ENCODE data around the gene SCUBE2.
A peak's percentile ranks its signal among the peaks of the same experiment; 100 is the strongest.

SCUBE2 gene

GRCh38 chr11:9091044-9091922 is at the start of gene SCUBE2:
SCUBE2 (minus strand) TSS chr11:9091599; CDS start chr11:9091528, 71 bp downstream.
- no peak for DNase-seq (ENCODE audit: low spot score)

GRCh38 chr11:9141186-9141585 is 49.8 kb upstream of the SCUBE2 start:
- no peak for DNase-seq (ENCODE audit: low spot score)

GRCh38 chr11:9139628-9140357 is 48.4 kb upstream of the SCUBE2 start:
- no peak for DNase-seq (ENCODE audit: low spot score)

DNA sequence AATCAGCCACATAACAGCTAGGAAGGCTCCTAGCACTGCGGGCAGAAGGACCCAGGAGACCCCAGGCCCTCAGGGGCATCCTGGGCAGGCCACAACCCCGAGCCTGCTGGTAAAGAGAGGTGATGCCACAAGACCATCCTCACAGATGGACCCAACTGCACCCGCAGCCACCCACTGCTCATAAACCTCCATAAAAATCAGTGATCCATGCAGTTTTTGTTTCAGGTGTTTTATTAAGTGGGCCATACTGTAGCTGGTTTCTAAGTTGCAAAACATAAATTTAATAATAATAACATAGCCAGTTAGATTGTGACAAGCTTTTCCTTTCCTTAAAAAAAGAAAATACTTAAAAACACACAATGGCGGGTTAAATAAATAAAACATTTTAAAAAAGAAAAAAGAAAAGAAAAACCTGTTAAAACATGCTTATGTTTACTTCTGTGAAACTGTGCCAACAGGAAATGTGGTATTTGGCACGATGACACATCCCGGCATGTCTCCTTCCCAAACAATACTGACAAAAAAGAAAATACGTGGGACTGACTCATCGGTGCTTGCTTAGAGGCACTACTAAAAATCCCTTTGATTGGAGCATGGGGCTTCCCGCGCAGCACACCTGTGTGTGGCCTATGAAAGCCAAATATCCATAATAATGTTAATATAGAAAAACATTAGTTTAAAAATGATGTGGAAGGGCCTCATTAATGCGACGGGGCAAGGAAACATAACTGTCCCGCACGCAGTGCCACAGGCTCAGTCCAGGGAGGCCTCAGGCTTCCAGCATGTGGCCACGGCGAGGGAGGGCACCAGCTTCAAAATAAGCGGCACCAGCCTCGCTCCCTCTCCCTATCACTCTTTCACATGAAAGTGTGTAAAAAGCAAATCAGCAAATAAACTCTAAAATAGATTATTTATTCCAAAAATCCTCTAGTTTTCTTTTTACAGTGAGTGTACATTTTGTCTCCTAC is 47.5 kb upstream of the SCUBE2 start:
- peak; percentile 59 for DNase-seq (ENCODE audit: low spot score)

DNA sequence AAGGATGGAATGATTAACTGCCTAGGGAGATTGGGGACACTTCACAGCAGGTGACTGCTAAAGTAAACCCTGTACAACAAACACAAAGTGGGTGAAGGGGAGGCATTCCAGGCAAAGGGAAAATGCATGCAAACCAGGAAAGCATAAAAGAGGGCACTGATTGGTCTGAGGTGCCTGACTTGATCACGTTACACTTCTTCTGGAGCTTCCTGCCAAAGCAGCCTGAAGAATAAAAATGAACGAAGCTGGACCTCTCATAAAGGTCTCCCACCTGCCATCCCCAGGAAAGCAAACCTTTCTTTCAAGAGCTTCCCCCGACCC is 46.7 kb upstream of the SCUBE2 start:
- no peak for DNase-seq (ENCODE audit: low spot score)

- DNase-seq (ENCODE audit: low spot score) = peak; percentile 91
Observed at GRCh38 chr11:9137293-9138132, 46.1 kb upstream of the SCUBE2 start.

DNA sequence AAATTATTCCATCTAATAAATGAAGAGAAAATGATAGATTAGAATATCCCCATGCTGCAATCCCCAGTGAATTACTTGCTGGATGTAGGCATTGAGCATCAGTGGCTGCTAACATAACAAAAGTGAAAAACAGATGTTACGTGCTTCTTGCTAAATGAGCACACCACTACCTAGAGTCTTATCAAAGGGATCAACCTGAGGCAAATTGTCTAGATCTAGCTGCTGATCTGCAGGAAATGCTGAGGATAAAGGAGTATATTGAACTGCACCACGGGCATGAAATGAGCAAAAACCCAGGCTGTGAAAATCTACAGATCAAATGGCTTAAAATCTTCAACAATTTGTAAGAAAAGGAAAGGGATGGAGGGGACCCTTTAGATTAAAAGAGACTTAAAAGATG is 45.3 kb upstream of the SCUBE2 start:
- no peak for DNase-seq (ENCODE audit: low spot score)

GRCh38 chr11:9133956-9134355 is 42.6 kb upstream of the SCUBE2 start:
- no peak for DNase-seq (ENCODE audit: low spot score)

DNA sequence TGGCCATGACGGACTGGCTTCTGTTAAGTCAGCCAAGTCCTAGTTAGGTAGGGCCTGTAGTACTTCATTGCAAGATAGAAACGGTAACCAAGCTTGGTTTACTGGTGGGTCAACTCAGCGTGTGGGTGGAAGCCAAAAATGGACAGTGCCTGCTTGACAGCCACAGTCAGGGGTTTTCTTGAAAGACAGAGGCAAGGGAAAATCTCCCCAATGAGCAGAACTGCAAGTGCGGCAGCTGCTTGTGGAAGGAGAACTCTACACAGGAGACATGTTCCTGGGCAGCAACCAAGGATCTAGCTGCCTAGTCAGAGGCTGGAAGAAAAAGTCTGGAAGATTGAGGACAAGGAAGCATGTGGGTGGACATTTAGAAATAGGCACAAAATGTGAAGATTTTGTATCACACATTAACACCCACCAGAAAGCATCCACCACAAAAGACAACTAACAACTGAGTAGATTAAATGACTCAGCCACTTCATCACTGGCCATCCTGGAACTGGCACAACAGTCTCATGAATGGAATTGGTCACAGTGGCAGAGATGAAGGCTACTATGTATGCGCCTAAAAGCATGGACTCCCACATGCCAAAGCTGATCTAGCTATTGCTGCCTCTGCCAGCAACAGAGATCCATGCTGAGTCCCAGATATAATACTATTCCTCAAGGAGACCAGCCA is 40.9 kb upstream of the SCUBE2 start:
- no peak for DNase-seq (ENCODE audit: low spot score)

- no peak for DNase-seq (ENCODE audit: low spot score)
Observed at GRCh38 chr11:9130297-9130696, 38.9 kb upstream of the SCUBE2 start.

DNA sequence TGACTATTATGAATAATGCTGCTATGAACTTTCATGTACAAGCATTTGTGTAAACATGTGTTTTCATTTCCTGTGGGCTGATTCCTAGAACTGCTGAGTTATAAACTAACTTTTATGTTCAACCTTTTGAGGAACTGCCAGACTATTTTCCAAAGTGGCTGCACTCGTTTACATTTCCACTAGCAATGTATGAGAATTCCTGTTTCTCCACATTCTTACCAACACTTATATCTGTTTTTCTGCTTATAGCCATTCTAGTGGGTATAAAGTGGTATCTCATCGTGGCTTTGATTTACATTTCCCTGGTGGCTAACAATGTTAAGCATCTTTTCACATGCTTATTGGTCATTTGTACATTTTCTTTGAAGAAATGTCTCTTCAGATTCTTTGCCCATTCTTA is 35.2 kb upstream of the SCUBE2 start:
- DNase-seq (ENCODE audit: low spot score) = no peak

- no peak for DNase-seq (ENCODE audit: low spot score)
Observed at GRCh38 chr11:9125185-9125886, 33.9 kb upstream of the SCUBE2 start.

DNA sequence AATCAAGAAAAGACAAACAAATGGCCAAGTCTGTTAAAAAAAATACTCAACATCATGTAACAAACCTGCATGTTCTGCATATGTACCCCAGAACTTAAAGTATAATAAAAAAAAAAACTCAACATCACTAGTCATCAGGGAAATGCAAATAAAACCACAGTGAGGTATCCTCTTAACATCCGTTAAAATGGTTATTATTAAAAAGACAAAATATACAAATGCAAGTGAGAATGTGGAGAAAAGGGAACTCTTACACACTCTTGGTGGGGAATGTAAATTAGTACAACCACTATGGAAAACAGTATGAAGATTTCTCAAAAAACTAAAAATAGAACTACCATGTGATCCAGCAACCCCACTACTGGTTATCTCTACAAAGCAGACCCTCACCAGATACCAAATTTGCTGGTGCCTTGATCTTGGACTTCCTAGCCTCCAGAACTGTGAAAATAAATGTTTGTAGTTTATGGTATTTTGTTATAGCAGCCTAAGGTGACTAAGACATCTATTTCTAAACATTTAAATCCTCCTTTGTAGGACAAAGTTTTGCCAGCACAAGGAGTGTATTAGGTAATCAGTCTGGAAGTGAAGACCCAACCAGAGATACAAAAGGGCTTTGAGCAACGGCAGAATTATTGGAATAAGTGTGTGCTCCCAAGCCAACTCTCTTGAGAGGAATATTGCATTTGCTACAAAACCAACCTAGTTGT is 32.4 kb upstream of the SCUBE2 start:
- DNase-seq (ENCODE audit: low spot score) = no peak

GRCh38 chr11:9121469-9121796 is 30.0 kb upstream of the SCUBE2 start:
- no peak for DNase-seq (ENCODE audit: low spot score)

- no peak for DNase-seq (ENCODE audit: low spot score)
Observed at GRCh38 chr11:9120664-9121468, 29.5 kb upstream of the SCUBE2 start.

DNA sequence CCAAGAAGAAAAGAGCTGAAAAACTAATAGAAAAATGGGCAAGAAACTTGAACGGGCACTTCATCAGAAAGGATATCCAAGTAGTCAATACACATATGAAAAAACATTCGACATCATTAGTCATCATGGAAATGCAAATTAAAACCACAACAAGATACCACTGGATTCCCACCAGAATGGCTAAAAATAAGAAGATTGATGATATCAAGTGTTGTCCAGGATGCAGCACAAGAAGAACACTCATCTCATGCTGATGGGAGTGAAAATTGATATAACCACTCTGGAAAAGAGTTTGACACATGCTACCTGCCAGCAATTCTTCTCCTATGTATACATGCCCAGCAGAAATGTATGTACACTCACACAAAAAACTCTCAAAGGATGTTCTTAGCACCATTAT is 26.9 kb upstream of the SCUBE2 start:
- DNase-seq (ENCODE audit: low spot score) = no peak

DNA sequence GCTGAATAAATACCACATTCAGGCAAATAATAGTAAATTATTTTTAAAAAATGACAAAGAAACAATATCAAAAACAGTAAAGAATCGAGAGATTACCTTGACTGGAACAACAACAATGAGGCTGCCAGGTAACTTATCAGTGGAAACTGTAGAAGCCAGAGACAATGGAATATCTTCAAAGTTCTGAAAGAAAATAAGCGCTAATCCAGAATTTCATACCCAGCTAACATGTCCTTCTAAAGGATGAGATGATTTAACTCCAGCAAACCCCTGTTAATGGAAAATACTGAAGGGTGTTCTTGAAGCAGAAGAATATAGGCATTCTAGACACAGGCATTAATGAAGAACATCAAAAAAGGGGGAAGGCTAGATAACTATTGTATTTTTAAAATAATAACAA is 20.7 kb upstream of the SCUBE2 start:
- DNase-seq (ENCODE audit: low spot score) = no peak

GRCh38 chr11:9109858-9110731 is 18.7 kb upstream of the SCUBE2 start:
- DNase-seq (ENCODE audit: low spot score) = no peak

All from cerebellar cortex (tissue), 1 donor.